T-helper 17 cell (primary cell): ENCODE data around the gene ANKS6. TPM values are rescaled to one million over a fixed set of nuclear protein-coding genes. Genes with fewer than 3 reads are reported as not detected.

ENCODE experiments used
- ATAC-seq: fragments of 150-1000 bp; cut with Tn5 transposase; 2 replicates; pipeline ENCODE4 v1.10.0; 2021; ENCODE audit warnings: mild to moderate bottlenecking, moderate library complexity
- DNase-seq, 3 donors: peaks; one replicate each; pipeline versions ENCODE4 v3.0.0 to v3.0.0-alpha.2; 2020 to 2021
- H3K9me3 ChIP-seq: one replicate; pipeline ENCODE4 v1.7.0; 2013; ENCODE audit warnings: low read length, mild to moderate bottlenecking; ENCODE audit not compliant: control insufficient read depth, poor library complexity, severe bottlenecking
- H3K27ac Mint-ChIP-seq: one replicate; pipeline ENCODE4 v1.8.0; 2022; ENCODE audit warnings: mild to moderate bottlenecking, moderate library complexity, mixed read lengths
- H3K27me3 Mint-ChIP-seq: one replicate; pipeline ENCODE4 v1.8.0; 2022; ENCODE audit warnings: mixed read lengths
- H3K36me3 Mint-ChIP-seq: one replicate; pipeline ENCODE4 v1.8.0; 2022; ENCODE audit warnings: low read depth, mixed read lengths
- H3K4me1 Mint-ChIP-seq: one replicate; pipeline ENCODE4 v1.8.0; 2022; ENCODE audit warnings: mild to moderate bottlenecking, mixed read lengths
- H3K4me3 Mint-ChIP-seq: one replicate; pipeline ENCODE4 v1.8.0; 2022; ENCODE audit warnings: mild to moderate bottlenecking, moderate library complexity, mixed read lengths
- total RNA-seq, 4 donors: library from RNA in 2 of 4; stranded (reverse) in 2 of 4; gene quantifications; one replicate each; pipeline ENCODE4 v1.2.3 and lab custom pipeline; 2022 to 2026

Gene ANKS6
- total RNA-seq, 2 donors from 2014 or later = 9.6 to 10.0 TPM

- Mint-ChIP-seq H3K36me3 (peaks cover 8% of the 10 kb centered on the region), H3K4me1 (no peaks in the 10 kb centered on the region), H3K27me3 (no peaks in the 10 kb centered on the region), H3K27ac (no peak overlapping the region), H3K4me3 (no peak overlapping the region)
- DNase-seq (no peak), ATAC-seq (no peak)
- H3K9me3 ChIP-seq = no peaks in the 10 kb centered on the region
These were observed 53.8 kb downstream of the ANKS6 start for GRCh38 chr9:98742325-98743280.

DNA sequence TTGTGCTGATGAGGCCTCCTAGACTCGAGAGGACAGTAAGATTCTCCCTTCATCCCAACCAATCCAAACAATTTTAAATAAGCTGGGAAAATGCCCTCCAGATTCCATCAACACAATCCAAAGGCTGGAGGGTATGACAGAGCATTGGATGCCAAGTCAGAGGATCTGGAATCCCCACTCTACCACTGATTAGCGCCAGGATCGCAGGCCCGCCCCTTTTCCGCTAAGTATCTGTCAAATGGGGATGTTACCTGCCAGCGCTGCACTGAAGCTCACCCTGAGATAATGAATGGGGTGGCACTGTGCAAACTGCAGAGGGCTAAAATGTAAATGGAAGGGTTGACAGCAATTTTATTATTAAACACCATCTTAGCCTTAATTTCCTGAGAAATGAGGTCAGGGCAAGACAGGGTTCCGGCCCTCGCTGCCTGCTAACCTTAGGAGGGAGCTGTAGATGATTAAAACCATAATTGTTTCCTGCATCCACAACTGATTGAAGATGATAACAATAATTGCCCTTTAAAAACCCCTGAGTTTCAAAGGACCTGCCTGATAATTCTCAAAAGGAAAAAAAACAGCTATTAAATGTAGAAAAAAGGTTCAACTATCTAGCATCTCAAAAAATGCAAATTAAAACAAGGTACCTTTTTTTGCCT is 56.0 kb downstream of the ANKS6 start:
- no peaks in the 10 kb centered on the region for H3K9me3 ChIP-seq
- H3K4me1 Mint-ChIP-seq = no peaks in the 10 kb centered on the region
- DNase-seq (no peak), ATAC-seq (no peak)
- H3K36me3 Mint-ChIP-seq = peaks cover 19% of the 10 kb centered on the region
- H3K27me3 Mint-ChIP-seq = no peaks in the 10 kb centered on the region
- H3K4me3 Mint-ChIP-seq = no peak overlapping the region
- H3K27ac Mint-ChIP-seq = no peak overlapping the region

GRCh38 chr9:98738741-98739140 is 57.6 kb downstream of the ANKS6 start:
- Mint-ChIP-seq H3K4me3 (no peak overlapping the region), H3K4me1 (no peaks in the 10 kb centered on the region), H3K36me3 (peaks cover 18% of the 10 kb centered on the region), H3K27me3 (no peaks in the 10 kb centered on the region), H3K27ac (no peak overlapping the region)
- ATAC-seq = no peak
- no peak for DNase-seq
- no peaks in the 10 kb centered on the region for H3K9me3 ChIP-seq

- Mint-ChIP-seq H3K27me3 (no peaks in the 10 kb centered on the region), H3K36me3 (peaks cover 16% of the 10 kb centered on the region), H3K4me1 (no peaks in the 10 kb centered on the region), H3K27ac (no peak overlapping the region), H3K4me3 (no peak overlapping the region)
- H3K9me3 ChIP-seq = no peaks in the 10 kb centered on the region
- DNase-seq (no peak), ATAC-seq (no peak)
These were observed 60.1 kb downstream of the ANKS6 start for GRCh38 chr9:98736226-98736625.

DNA sequence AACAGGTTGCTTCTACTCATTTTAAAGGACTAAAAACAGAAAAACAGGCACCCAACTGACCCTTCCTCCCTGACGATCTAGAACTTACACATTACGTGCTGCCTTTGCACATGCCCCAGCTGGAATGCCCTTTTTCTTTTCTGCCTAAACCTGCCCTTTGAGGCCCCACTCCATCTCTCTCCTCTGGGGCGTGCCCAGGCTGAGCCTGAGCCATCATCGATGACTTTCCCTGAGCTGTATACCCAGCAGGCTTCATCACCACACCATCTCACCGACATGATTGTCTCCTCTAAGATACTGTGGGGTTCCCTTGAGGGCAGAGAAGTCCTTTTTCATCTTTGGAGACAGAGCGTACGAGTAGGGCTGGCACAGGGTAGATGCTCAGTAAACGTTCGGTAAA is 63.6 kb downstream of the ANKS6 start:
- ATAC-seq (no peak), DNase-seq (no peak)
- Mint-ChIP-seq H3K27ac (no peak overlapping the region), H3K4me3 (no peak overlapping the region), H3K4me1 (no peaks in the 10 kb centered on the region), H3K36me3 (peaks cover 16% of the 10 kb centered on the region), H3K27me3 (peaks cover 6% of the 10 kb centered on the region)
- no peaks in the 10 kb centered on the region for H3K9me3 ChIP-seq

- H3K4me3 Mint-ChIP-seq = no peak overlapping the region
- DNase-seq = no peak
- no peak for ATAC-seq
- H3K27ac Mint-ChIP-seq = no peak overlapping the region
- peaks cover 11% of the 10 kb centered on the region for H3K36me3 Mint-ChIP-seq
- H3K9me3 ChIP-seq = no peaks in the 10 kb centered on the region
- H3K27me3 Mint-ChIP-seq = peaks cover 11% of the 10 kb centered on the region
- no peaks in the 10 kb centered on the region for H3K4me1 Mint-ChIP-seq
These were observed 64.3 kb downstream of the ANKS6 start for GRCh38 chr9:98732091-98732490.

GRCh38 chr9:98730871-98731270 is 65.5 kb downstream of the ANKS6 start:
- Mint-ChIP-seq H3K4me3 (no peak overlapping the region), H3K36me3 (peaks cover 7% of the 10 kb centered on the region), H3K27ac (no peak overlapping the region), H3K27me3 (peaks cover 18% of the 10 kb centered on the region), H3K4me1 (no peaks in the 10 kb centered on the region)
- ATAC-seq = no peak
- no peak for DNase-seq
- H3K9me3 ChIP-seq = no peaks in the 10 kb centered on the region

DNA sequence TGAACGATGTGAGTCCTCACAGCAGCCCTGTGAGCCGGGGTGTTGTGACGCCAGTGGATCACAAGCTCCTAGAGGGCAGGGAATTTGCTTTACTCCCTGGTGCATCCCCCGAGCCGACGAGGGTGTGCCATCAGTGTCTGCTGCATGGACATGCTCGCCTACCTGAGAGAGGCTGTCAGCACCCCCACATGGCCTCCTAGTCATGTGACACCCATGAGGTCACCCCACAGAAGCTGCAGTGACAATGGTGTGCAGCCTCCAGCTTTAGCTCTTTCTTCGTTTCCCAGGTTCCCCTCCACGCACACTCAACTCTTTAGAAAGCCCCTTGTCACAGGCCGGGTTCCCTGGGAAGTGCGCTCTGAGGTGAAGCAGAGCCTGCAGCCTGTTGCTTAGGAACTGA is 67.9 kb downstream of the ANKS6 start:
- DNase-seq (no peak), ATAC-seq (no peak)
- peaks cover 4% of the 10 kb centered on the region for H3K36me3 Mint-ChIP-seq
- no peaks in the 10 kb centered on the region for H3K4me1 Mint-ChIP-seq
- no peak overlapping the region for H3K27ac Mint-ChIP-seq
- H3K9me3 ChIP-seq = no peaks in the 10 kb centered on the region
- peaks cover 24% of the 10 kb centered on the region for H3K27me3 Mint-ChIP-seq
- H3K4me3 Mint-ChIP-seq = no peak overlapping the region

DNA sequence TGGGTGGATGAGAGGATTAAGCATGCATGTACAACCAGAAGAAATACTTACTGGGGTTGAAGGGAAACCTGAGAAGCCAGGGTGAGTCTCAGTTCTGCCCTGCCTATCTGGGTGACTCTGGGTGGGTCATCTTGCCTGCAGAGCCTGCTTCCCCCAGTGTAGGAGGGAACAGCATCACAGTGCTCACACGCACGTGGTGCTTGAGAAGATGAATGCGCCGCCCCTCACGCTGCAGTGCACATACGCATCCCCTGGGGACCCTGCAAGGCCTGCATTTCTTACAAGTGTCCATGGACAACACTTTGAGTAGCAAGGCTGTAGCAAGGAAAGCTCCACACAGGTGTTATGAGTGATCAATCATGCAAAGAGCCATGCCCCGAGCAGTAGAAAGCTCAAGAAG is 68.9 kb downstream of the ANKS6 start:
- Mint-ChIP-seq H3K4me3 (no peak overlapping the region), H3K27me3 (peaks cover 33% of the 10 kb centered on the region), H3K4me1 (no peaks in the 10 kb centered on the region), H3K36me3 (peaks cover 5% of the 10 kb centered on the region), H3K27ac (no peak overlapping the region)
- DNase-seq = no peak
- H3K9me3 ChIP-seq = no peaks in the 10 kb centered on the region
- no peak for ATAC-seq

GRCh38 chr9:98726735-98727134 is 69.6 kb downstream of the ANKS6 start:
- Mint-ChIP-seq H3K4me1 (no peaks in the 10 kb centered on the region), H3K27me3 (peaks cover 39% of the 10 kb centered on the region), H3K27ac (no peak overlapping the region), H3K36me3 (peaks cover 5% of the 10 kb centered on the region), H3K4me3 (no peak overlapping the region)
- ATAC-seq (no peak), DNase-seq (no peak)
- H3K9me3 ChIP-seq = no peaks in the 10 kb centered on the region

DNA sequence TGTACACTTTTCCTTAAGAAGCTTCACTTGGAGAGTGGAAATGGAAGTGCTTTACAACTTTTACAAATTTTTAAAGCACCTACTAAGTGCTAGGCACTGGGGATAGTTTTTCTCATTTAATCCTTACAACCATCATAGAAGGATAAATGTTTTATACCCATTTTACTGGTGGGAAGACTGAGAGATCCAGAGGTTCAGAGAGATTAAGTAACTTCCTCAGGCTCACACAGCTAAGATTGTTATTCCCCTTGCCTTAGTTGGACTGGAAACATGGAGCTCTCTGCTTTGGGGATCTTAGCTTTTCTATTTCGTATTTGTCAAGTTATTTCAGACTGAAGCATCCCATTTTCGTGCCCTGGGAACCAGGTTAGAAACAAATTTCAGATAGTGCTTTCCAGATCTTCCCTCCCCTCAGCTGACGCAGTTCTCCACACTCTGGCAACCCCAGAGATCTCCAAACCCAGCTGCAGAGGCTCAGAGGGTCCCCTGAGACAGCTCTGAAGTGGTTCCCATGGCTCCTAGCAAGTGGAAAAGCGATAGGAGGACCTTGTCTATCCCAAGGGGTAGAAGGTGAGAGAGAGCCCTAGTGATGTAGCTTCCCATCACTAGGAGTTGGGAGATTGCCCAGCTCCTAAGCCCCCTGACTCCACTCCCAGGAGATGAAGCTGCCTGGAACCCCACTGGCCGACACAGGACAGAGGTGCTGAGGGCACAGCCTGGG is 71.4 kb downstream of the ANKS6 start:
- Mint-ChIP-seq H3K27me3 (peaks cover 39% of the 10 kb centered on the region), H3K4me1 (no peaks in the 10 kb centered on the region), H3K27ac (no peak overlapping the region), H3K4me3 (no peak overlapping the region), H3K36me3 (peaks cover 5% of the 10 kb centered on the region)
- no peaks in the 10 kb centered on the region for H3K9me3 ChIP-seq
- ATAC-seq (no peak), DNase-seq (no peak)

GRCh38 chr9:98721643-98722042 is 74.7 kb downstream of the ANKS6 start:
- peaks cover 46% of the 10 kb centered on the region for H3K27me3 Mint-ChIP-seq
- ATAC-seq = no peak

DNA sequence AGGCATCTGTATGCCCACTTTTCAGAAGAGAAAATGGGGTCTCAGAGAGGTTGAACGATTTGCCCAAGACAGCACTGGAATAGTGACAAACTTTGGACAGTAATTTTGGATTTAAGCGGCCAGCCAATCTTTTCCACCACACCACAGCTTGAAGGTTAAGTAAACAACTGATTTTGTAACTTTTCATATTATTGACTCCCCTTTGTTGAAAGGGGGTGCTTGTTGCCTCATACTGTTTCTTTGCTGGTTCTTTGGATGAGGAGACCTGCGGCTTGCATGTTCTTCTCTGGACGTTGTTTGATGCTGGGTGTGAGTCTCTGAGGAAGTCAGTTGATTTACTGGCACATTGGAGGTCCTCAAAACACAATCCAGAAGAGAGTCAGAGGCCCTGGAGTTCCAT is 76.0 kb downstream of the ANKS6 start:
- ATAC-seq = no peak
- Mint-ChIP-seq H3K27me3 (peaks cover 56% of the 10 kb centered on the region), H3K4me3 (no peak overlapping the region), H3K36me3 (peaks cover 4% of the 10 kb centered on the region), H3K4me1 (no peaks in the 10 kb centered on the region), H3K27ac (no peak overlapping the region)
- no peaks in the 10 kb centered on the region for H3K9me3 ChIP-seq
- no peak for DNase-seq

More at GRCh38 chr9:98721643-98722042, 74.7 kb downstream of the ANKS6 start:
- H3K27ac Mint-ChIP-seq = no peak overlapping the region
- DNase-seq = no peak
- no peak overlapping the region for H3K4me3 Mint-ChIP-seq
- H3K9me3 ChIP-seq = no peaks in the 10 kb centered on the region
- peaks cover 3% of the 10 kb centered on the region for H3K36me3 Mint-ChIP-seq
- no peaks in the 10 kb centered on the region for H3K4me1 Mint-ChIP-seq
